ENCODE measurements around the gene ORM1. TPM values are rescaled to one million over a fixed set of nuclear protein-coding genes. Genes with fewer than 3 reads are reported as not detected.

Gene ORM1
- total and polyA plus RNA-seq, 2 donors (not counting 3 experiments of a cell fraction or from before 2014, with no cell fraction given) = not detected

DNA sequence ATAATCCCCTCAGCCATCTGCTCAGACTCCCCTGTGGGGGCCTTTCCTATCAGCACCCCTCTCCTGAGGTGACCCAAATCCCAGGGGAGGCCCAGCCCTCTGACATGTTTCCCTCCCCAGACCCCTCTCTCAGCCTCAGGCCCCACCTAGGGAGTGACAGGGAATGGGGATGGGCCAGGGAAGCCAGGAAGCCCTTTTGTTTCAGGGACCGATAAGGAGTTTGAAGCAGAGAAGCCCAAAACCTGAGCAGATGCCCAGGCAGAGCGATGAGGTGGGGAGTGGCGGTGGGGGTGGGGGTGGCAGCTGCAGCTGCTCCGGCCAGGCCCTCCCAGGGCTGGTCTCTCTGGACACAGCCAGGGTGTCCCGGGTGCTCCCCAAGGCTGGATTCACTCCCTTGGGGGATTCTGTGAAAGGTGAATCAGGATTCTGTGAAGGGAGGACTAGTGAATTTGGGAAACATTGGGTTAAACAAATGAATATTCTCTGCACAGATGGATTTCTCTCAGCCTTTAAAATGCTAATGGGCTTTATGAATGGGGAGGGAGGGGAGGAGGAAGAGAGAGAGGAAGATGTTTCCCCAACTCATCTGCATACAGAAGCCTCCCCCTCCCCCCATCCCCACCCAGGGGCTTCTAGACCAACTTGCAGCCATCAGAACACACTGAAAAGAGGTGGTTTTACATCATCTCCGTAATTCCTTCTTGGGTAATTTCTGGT, 47.5 kb downstream of the ORM1 start:
- TF ChIP-seq JUN (IDR thresholded peaks at IDR 0.05; ENCODE audit: borderline replicate concordance, insufficient read depth, insufficient read length, low read depth) (no peak), POLR2AphosphoS5 (IDR thresholded peaks at IDR 0.05; ENCODE audit: insufficient read depth, low read depth, low read length) (no peak), EZH2 (IDR thresholded peaks at IDR 0.05; ENCODE audit: borderline replicate concordance, low read depth, low read length, severe bottlenecking) (no peak), MYC (IDR thresholded peaks at IDR 0.05; ENCODE audit: low read depth, low read length) (no peak), POLR2A (IDR thresholded peaks at IDR 0.05; ENCODE audit: low read depth, low read length) (no peak), FOS (IDR thresholded peaks at IDR 0.05; ENCODE audit: borderline replicate concordance, insufficient read depth, low read length) (no peak), GATA2 (IDR thresholded peaks at IDR 0.05; ENCODE audit: insufficient read depth, insufficient read length, low read depth, low read length) (no peak)
- TF ChIP-seq, protein P1, sequence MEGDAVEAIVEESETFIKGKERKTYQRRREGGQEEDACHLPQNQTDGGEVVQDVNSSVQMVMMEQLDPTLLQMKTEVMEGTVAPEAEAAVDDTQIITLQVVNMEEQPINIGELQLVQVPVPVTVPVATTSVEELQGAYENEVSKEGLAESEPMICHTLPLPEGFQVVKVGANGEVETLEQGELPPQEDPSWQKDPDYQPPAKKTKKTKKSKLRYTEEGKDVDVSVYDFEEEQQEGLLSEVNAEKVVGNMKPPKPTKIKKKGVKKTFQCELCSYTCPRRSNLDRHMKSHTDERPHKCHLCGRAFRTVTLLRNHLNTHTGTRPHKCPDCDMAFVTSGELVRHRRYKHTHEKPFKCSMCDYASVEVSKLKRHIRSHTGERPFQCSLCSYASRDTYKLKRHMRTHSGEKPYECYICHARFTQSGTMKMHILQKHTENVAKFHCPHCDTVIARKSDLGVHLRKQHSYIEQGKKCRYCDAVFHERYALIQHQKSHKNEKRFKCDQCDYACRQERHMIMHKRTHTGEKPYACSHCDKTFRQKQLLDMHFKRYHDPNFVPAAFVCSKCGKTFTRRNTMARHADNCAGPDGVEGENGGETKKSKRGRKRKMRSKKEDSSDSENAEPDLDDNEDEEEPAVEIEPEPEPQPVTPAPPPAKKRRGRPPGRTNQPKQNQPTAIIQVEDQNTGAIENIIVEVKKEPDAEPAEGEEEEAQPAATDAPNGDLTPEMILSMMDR (IDR thresholded peaks at IDR 0.05; ENCODE audit: extremely low read depth in 1 of 2, insufficient read depth in 1 of 2, low read depth in 1 of 2, low read length in 2 of 2) = no peak
- TF ChIP-seq, protein P2, sequence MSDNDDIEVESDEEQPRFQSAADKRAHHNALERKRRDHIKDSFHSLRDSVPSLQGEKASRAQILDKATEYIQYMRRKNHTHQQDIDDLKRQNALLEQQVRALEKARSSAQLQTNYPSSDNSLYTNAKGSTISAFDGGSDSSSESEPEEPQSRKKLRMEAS (IDR thresholded peaks at IDR 0.05; ENCODE audit: insufficient read depth, insufficient read length) = no peak
- Histone ChIP-seq H3K4me1 (ENCODE audit: control insufficient read depth, extremely low read depth, insufficient read depth, low read length) (peaks cover 18% of the 10 kb centered on the region), H3K9ac (replicated peaks; ENCODE audit: extremely low read depth, insufficient read depth, low read length) (no peak overlapping the region), H4K20me1 (replicated peaks; ENCODE audit: control insufficient read depth, extremely low read depth, insufficient read depth, low read length) (no peaks in the 10 kb centered on the region), H3K4me3 (replicated peaks in 1 of 3; ENCODE audit: insufficient read depth in 1 of 3, low read depth in 1 of 3, low read length in 3 of 3) (no peak overlapping the region), H3K4me2 (ENCODE audit: insufficient read depth, low read length) (no peak overlapping the region), H3K9me3 (replicated peaks; ENCODE audit: control insufficient read depth, insufficient read depth, low read length) (no peaks in the 10 kb centered on the region), H3K79me2 (ENCODE audit: control insufficient read depth, insufficient read depth, low read length) (no peaks in the 10 kb centered on the region), H3K27me3 (ENCODE audit: control insufficient read depth in 2 of 2, insufficient read depth in 2 of 2, low read length in 2 of 2) (no peaks in the 10 kb centered on the region), H2AFZ (ENCODE audit: low read depth, low read length) (no peak overlapping the region), H3K27ac (ENCODE audit: insufficient read depth, low read depth, low read length) (no peak overlapping the region), H3K9me1 (replicated peaks; ENCODE audit: control insufficient read depth, extremely low read depth, insufficient read depth, low read length) (no peaks in the 10 kb centered on the region), H3K36me3 (ENCODE audit: control insufficient read depth in 2 of 2, extremely low read depth in 1 of 2, insufficient read depth in 2 of 2, low read length in 2 of 2) (peaks cover 0 to 15% of the 10 kb centered on the region in 2 experiments)
- POLR2A ChIA-PET = no interaction called here
- CTCF ChIA-PET = no interaction called here
- DNase-seq (ENCODE audit: low read depth, low spot score) (no peak), FAIRE-seq (no peak)
- intact Hi-C loops (cut with micrococcal nuclease) = no loop called here
- BruUV-seq (replicated peaks) = no TSS peak
- dilution Hi-C loops (cut with MboI; ENCODE audit: extremely low pct_ligation_motif_present, low sequenced_read_pairs) = no loop called here
